ENCODE results near the gene SPAG9. TPM values are rescaled to one million over a fixed set of nuclear protein-coding genes. Genes with fewer than 3 reads are reported as not detected.
"Not testable (repeated sequence)": the region's sequence is repeated elsewhere in the genome, so short reads cannot be mapped to it uniquely, and the experiment has no call there.

SPAG9 gene
- total RNA-seq, 2 experiments from 2014 or later: 42.0 to 42.8 TPM

DNA sequence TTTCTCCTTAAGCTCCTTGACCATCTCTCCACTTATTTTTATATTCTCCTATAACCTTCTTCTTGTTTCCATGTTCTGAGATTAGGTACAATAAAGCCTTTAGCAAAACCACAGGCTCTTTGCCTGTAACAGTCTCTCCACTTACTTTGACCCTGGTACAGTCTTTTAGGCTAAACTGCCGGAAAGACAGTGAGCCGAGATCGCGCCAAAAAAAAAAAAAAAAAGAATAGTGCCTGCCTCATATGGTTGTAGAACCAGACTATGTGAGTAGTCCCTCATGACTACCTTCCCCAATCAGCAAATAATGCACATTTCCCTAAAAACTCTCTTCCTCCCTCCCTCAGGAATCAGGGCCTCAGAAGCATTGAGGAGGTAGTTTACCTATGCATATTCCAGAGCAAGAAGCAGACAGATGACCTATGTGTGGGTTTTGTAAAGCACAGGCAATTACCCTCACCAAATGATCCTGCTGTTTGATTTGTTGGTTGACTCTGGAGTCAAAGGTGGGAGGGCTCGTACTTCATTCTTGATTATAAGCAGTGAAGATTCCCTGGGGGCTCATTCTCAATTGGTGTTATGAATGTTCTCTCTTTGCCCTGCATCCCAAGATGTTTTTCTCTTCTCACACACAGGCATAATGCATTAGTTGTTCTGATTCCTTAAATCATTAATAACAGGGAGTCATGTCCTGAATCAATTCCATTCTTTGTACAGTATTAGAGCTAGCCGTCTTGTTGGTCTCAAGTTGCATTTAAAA, 23.8 kb upstream of the SPAG9 start:
- CTCF ChIA-PET: interaction anchor here (0.7 to 1.1 kb wide), 2 partner anchors 9 to 166 kb away, joined by 3 to 4 read pairs; no protein-coding TSS in a partner anchor
- POLR2A ChIA-PET: interaction anchor here (0.7 kb wide), 1 partner anchor 24 kb away, joined by 5 read pairs; no protein-coding TSS in a partner anchor

DNA sequence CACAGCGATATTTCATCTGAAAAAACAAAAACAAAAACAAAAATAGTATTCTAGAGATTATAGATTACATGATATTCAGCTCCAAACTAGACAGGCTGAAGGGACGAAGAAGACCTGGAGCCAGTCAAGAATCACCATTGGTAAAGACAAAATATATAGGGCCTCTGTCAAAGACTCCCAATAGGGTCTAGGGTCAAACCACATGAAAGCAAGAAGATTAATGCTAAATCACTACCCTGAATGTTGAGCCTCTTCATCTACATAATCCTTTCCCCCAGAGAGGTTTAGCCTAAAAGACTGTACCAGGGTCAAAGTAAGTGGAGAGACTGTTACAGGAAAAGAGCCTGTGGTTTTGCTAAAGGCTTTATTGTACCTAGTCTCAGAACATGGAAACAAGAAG, 21.9 kb upstream of the SPAG9 start:
- ChIA-PET POLR2A (no interaction called here), CTCF (interaction anchor here (0.5 kb wide), 1 partner anchor 14 kb away, joined by 3 read pairs; no protein-coding TSS in a partner anchor)

DNA sequence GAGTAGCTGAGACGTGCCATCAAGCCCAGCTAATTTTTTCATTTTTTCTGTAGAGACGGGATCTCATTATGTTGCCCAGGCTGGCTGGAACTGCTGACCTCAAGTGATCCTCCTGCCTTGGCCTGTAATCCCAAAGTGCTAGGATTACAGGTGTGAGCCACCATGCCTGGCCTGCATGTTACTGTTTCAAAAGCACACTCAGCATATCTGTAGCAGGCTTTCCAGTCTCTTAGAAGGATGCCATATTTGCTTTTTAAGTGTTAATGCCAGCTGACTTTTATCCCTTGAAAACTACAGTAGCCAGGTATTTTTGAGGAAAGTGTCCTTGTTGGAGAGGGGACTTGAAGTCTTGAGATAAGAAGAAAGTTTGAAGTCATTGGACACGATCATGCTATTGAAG, 15.3 kb upstream of the SPAG9 start:
- CTCF ChIA-PET: interaction anchor here (1.2 kb wide), 1 partner anchor 9 kb away, joined by 4 read pairs; no protein-coding TSS in a partner anchor
- POLR2A ChIA-PET: no interaction called here

DNA sequence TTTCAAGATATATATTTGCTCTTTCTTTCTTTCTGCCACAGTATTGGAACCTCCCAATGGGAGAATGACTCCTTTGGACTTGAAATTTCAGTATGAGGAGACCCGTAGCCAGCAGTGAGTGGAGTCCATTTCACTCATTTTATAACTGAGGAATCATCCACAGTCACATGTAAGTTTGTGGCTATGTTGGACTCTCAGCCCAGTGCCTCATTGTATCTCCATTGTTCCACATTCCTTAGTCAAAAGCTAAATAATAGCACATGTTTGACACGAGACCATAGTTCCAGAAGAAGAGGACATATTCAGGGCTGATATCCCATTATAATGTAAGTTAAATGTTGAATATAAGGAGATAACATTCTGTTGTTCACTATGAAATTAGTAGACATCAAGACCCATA, 12.7 kb upstream of the SPAG9 start:
- ChIA-PET CTCF (no interaction called here), POLR2A (no interaction called here)

DNA sequence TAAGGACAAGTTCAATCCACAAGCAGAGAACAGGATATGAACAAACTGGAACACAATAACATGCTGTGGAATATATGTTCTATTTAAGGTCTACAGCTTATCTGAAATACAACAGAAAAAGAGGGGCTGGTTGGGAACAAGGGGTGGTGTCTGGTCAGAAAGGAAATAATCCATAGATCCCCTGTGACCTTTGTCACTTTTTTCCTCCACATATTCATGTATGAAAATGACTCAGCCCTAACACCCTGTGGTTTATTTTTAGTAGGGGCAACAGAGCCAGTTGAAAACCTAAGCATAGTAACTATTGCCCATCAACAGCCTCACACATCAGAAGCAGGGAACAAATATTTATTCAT, 12.3 kb upstream of the SPAG9 start:
- CTCF ChIA-PET: no interaction called here
- POLR2A ChIA-PET: no interaction called here

DNA sequence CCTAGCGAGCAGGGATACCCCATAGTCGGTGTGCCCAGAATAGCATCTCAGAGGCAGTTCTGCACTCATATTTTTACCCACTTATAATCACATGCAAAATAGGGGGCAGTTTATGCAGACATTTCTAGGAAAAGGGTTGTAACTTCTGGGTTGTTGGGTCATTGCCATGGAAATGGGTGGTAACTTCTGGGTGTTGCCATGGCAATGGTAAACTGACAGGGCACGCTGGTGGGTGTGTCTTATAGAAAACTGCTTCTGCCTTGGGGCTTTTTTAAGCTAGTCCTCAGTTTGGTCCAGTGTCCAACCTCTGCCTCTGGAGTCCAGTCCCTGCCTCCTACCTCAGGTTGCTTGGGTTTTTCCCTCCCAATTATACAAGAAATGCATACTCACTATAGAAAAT, 7.4 kb upstream of the SPAG9 start:
- POLR2A ChIA-PET: no interaction called here
- CTCF ChIA-PET: interaction anchor here (0.7 kb wide), 1 partner anchor 14 kb away, joined by 3 read pairs; no protein-coding TSS in a partner anchor

DNA sequence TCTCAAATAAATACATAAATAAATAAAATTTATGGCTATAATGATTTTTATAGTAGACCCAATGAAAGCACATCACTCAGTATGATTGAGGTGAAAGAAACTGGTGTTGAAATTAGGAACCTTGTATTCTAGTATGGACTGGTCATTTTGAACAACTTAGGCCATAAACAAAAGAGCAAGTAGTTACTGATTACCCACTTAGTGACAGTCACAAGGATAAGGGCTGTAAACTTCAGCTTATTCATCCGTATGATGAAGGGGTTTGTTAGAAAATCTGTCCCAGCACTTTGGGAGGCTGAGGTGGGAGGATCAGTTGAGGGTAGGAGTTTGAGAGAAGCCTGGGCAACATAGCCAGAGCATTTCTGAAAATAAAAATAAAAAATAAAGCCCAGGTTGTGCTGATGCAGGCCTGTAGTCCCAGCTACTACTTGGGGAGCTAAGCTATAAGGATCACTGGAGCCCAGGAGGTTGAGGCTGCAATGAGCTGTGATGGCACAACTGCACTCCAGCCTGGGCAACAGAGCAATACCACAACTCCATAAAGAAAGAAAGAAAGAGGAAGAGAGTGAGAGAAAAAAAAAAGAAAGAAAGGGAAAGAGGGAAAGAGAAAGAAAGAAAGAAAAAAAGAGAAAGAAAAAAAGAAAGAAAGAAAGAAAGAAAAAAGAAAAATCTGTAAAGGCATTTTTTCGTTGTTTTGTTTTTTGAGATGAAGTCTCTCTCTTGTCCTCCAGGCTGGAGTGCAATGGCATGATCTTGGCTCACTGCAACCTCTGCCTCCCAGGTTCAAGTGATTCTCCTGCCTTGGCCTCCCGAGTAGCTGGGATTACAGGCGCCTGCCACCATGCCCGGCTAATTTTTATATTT, 4.2 kb upstream of the SPAG9 start:
- ChIA-PET CTCF (interaction anchor here (0.6 kb wide), 1 partner anchor 24 kb away, joined by 5 read pairs; no protein-coding TSS in a partner anchor), POLR2A (interaction anchor here (0.6 kb wide), 1 partner anchor 22 kb away, joined by 3 read pairs; no protein-coding TSS in a partner anchor)

DNA sequence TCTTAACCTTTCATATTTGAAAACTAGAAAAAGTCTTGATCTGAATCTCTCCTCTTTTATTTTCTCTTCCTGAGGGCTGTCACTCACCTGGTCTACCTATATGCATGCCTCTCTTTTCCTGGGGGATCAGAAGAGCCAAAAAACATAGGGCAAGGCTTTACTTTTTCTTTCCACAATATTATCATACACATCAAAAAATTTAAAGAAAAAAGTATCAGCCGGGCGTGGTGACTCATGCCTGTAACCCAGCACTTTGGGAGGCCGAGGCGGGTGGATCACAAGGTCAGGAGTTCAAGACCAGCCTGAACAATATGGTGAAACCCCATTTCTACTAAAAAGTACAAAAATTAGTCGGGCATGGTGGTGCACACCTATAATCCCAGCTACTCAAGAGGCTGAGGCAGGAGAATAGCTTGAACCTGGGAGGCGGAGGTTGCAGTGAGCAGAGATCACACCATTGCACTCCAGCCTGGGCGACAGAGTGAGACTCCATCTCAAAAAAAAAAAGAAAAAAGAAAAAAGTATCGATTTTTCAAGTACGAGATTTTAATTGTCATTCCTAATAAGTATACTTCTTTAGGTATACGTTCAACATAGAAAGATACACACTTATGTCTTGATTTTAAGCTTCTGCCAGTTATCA, 1.9 kb upstream of the SPAG9 start:
- CTCF ChIA-PET: interaction anchor here (1.1 kb wide), 1 partner anchor 31 kb away, joined by 3 read pairs; the partner anchor contains the start of gene NME1
- POLR2A ChIA-PET: not testable (repeated sequence)

DNA sequence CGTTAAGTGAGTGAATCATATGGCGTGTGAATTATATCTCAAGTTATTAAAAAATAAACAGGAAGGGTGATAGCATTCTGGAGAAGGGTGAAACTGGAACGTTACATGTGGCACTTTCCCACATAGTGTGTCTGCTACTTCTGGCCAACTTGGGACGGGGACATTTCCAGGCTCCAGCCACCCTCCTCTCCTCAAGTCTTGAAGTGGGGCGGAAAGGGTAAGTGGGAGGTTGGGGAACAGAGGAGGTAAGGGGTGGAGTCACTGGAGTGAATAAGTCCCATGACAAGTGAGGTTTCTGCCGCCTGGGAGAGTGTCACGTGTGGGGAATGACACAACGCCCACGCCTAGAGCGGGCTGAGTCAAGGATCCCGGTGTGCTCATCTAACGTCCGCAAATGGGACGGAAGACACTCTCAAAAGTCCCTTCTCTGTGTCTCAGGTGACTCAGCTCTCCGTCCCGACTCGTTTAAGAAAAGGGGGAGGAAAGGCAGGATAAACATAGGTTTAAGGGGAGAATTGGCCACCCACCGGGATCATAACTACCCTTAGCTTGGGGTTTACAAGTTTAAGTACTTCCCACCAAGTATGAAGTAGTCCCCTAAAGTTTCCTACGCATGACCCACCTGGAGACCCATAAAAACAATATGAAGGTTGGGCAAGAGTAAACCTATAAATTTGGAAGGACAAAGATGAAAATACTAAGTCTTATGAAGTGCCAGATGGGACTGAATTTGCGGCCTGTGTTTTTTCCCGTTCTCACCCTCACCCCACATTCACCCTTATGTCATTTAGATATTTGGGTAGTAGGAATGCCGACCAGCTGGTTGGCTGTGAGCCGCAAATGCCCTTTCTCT, 1.2 kb upstream of the SPAG9 start:
- ChIA-PET POLR2A (interaction anchor here (0.5 to 1.7 kb wide), 3 partner anchors 32 to 256 kb away, joined by 3 to 8 read pairs (median 8); partner anchors contain the start of genes NME1 and TOB1), CTCF (interaction anchor here (0.7 kb wide), 1 partner anchor 122 kb away, joined by 3 read pairs; no protein-coding TSS in a partner anchor)

DNA sequence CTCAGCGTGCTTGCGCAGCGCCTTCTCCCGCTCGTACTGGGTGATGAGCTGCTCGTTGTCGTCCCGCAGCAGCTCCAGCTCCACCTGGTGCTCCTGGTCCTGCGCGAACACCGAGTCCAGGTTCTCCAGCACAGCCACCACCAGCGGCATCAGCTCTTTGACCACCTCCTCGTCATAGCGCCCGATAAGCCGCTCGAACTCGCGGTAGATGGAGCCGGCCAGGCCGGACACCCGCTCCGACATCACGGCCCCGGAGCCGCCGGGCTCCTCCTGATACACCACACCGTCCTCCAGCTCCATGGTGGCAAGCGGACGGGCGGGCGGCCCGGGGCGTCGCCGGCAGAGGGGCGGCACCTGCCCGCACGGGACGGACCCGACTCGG, 320 bp downstream of the SPAG9 start:
- ChIA-PET CTCF (interaction anchor here (0.7 to 1.4 kb wide), 2 partner anchors 33 to 68 kb away, joined by 3 read pairs; partner anchors contain the start of gene NME1), POLR2A (interaction anchor here (0.6 to 1.7 kb wide), 4 partner anchors 14 to 254 kb away, joined by 3 to 8 read pairs (median 5); partner anchors contain the start of genes NME1 and TOB1)

DNA sequence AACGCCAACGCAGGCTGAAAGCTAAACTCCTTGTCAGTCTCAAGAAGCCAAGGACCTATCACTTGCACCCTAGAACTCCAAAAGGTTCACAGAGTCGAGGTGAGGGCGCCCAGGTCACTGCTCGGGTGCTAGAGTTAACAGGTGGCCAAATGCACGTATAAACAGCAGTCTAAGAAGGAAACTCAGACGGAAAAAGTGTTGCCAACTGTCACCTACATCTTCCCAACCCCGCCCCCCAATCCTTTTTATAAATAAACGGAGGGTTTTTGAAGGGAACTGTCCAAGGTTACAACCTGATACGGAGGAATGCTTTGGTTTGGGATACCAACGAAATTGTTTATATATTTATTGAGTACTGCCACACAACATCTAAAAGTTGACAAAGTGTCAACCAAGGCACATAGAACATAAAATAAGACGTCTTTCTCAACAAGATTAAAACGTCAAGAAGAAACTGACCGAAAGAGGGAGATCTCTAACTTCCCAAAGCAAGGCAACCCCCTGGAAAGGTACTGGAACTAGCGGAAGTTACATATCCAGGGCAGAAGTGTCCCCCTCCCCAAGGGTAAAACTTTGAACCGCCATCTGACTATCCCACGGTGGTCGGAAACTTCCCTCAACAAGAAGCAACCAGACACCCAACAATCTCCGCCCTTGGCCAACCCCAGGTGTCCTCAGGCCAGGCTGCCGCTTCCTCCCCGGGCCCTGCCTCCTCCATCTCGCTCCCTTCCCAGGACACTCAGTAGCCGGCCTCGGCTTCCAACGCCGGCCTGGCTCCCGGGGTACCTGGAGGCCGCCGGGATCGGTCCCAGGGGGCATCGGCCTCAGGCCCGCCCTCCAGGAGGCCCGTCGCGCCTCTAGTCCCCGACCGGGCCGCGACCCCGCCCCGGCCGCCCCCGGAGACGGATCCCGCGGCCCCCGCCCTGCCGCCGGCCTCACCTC, 982 bp downstream of the SPAG9 start:
- CTCF ChIA-PET: interaction anchor here (0.7 to 1.5 kb wide), 4 partner anchors 34 to 109 kb away, joined by 3 to 6 read pairs (median 3); partner anchors contain the start of gene NME1
- POLR2A ChIA-PET: interaction anchor here (0.6 to 1.7 kb wide), 6 partner anchors 13 to 254 kb away, joined by 3 to 8 read pairs (median 5); partner anchors contain the start of genes NME1 and TOB1

DNA sequence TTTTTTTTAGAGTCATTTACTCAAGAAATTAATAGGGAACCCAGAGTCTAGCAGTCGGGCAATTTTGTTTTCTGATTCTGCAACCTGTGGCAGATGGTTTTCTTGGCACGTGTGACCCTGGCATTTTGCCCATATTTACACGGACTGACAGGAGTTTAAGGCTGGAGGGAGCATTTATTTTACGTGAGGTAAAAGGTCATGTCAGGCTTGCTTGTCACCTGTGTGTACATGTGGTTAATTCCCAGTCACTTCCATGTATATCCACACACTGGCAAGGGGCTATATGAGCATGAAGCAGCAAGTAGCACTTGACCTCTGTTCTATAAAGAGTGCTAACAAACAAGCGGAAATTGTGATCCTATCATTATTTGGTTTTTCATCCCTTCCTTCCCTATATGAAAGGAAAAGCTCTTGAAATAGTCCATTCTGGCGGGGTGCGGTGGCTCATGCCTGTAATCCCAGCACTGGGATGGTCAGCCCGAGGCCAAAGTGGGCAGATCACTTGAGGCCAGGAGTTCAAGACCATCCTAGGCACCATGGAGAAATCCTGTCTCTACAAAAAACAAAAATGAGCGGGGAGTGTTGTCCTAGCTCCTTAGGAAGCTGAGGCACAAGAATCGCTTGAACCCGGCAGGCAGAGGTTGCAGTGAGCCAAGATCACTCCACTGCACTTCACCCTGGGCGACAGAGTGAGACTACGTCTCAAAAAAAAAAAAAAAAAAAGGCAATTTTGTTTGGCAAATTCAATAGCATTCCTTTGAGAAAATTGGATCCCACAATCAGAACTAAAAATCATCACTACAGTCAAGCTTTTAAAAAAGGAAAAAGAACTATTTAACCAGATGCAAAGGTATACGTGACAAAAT, 2.1 kb downstream of the SPAG9 start:
- POLR2A ChIA-PET: interaction anchor here (0.6 to 1.1 kb wide), 2 partner anchors 35 to 36 kb away, joined by 4 to 8 read pairs; partner anchors contain the start of gene NME1

DNA sequence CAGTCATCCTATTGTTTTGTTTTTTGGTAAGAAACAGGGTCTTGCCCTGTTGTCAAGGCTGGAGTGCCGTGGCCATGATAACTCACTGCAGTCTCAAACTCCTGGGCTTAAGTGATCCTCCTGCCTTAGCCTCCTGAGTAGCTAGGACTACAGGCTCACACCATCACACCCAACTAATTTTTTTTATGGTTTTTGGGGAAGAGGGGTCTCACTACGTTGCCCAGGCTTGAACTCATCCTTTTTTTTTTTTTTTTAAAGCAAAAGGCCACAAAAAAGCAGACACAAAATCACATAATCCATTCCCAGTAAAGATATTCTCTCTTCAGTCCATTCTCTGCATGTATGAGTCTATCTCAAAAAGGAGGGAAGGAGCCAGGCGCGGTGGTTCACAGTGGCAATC, 5.5 kb downstream of the SPAG9 start:
- CTCF ChIA-PET: interaction anchor here (0.8 kb wide), 1 partner anchor 19 kb away, joined by 3 read pairs; no protein-coding TSS in a partner anchor
- POLR2A ChIA-PET: no interaction called here

More for the DNA sequence above, 2.1 kb downstream of the SPAG9 start:
- CTCF ChIA-PET: interaction anchor here (1.1 to 1.5 kb wide), 2 partner anchors 35 to 108 kb away, joined by 3 to 6 read pairs; partner anchors contain the start of gene NME1

DNA sequence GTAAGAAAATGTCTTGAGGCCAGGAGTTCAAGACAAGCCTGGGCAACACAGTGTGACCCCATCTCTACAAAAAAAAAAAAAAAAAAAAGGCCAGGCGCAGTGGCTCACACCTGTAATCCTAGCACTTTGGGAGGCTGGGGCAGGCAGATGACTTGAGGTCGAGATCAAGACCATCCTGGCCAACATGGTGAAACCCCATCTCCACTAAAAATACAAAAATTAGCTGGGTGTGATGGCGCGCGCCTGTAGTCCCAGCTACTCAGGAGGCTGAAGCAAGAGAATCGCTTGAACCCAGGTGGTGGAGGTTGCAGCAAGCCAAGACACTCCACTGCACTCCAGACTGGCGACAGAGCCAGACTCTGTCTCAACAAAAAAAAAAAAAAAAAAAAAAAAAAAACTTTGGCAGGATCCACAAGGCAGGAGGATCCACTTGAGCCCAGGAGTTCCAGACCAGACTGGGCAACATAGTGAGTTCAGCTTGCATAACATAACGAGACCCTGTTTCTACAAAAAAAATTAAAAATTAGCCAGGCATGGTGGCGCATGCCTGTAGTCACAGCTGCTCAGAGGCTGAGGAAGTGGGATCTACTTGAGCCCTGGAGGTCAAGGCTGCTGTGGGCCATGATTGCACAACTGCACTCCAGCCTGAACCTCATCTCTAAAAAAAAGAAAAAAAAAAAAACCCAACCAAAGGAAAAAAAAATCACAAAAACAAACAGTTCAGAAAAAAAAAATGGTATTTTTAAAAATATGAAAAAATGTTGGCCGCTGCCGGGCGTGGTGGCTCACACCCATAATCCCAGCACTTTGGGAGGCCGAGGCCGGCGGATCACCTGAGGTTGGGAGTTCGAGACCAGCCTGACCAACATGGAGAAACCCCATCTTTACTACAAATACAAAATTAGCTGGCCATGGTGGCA, 8.1 kb downstream of the SPAG9 start:
- CTCF ChIA-PET: interaction anchor here (0.7 kb wide), 2 partner anchors 53 to 108 kb away, joined by 4 read pairs; no protein-coding TSS in a partner anchor
- POLR2A ChIA-PET: not testable (repeated sequence)

DNA sequence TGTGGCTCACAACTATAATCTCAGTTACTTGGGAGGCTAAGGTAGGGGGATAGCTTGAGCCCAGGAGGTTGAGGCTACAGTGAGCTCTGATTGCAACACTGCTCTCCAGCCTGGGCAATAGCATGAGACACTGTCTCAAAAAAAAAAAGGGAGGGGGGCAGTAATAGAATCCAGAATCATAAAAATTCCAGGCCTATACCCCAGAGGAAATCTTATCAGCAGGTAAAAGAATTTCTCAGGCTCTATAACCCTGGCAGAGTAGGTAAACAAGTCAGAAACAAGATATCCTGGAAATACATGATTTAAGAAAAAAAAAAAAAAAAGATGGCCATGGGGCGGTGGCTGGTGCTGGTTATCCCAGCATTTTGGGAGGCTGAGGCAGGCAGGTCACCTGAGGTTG, 12.9 kb downstream of the SPAG9 start:
- ChIA-PET POLR2A (interaction anchor here (0.9 kb wide), 1 partner anchor 10 kb away, joined by 4 read pairs; no protein-coding TSS in a partner anchor), CTCF (no interaction called here)

All from activated CD8-positive, alpha-beta memory T cell treated with anti-CD3 and anti-CD28 coated beads for 36 hours (primary cell).